Stimulated activated CD8-positive, alpha-beta memory T cell treated with anti-CD3 and anti-CD28 coated beads, Interleukin-12 subunit alpha, Interleukin-12 subunit beta, amount 100 ng/mL, for 24 hours (primary cell): ENCODE data around the gene CGB3.
"Not testable (repeated sequence)": the region's sequence is repeated elsewhere in the genome, so short reads cannot be mapped to it uniquely, and the experiment has no call there.

Experiments
- DNase-seq: peaks from one replicate; pipeline ENCODE4 v3.0.0-alpha.2; 2020; ENCODE audit errors: extremely low read depth

The CGB3 gene

GRCh38 chr19:49024233-49024632, at the start of gene CGB3:
Gene CGB3, minus strand, starts transcription at chr19:49024333. Its CDS starts 362 bp downstream, at chr19:49023971.
- DNase-seq, result not testable (repeated sequence)

GRCh38 chr19:49071860-49072547, 47.9 kb upstream of the CGB3 start:
- no peak for DNase-seq

GRCh38 chr19:49070416-49070815, 46.3 kb upstream of the CGB3 start:
- no peak for DNase-seq

- no peak for DNase-seq
Measured at GRCh38 chr19:49069026-49069425, 44.9 kb upstream of the CGB3 start.

GRCh38 chr19:49067554-49067953, 43.4 kb upstream of the CGB3 start:
- DNase-seq, result no peak

- DNase-seq, result no peak
Measured at GRCh38 chr19:49065905-49066512, 41.9 kb upstream of the CGB3 start.

- no peak for DNase-seq
Measured at GRCh38 chr19:49064768-49065611, 40.9 kb upstream of the CGB3 start, which contains the start of gene NTF4. Gene NTF4, minus strand, starts transcription at chr19:49064818. Its CDS starts 2,821 bp downstream, at chr19:49061997.

GRCh38 chr19:49064029-49064629, 40.0 kb upstream of the CGB3 start:
- no peak for DNase-seq

GRCh38 chr19:49061445-49061844, 37.3 kb upstream of the CGB3 start:
- no peak for DNase-seq

GRCh38 chr19:49061000-49061399, 36.9 kb upstream of the CGB3 start:
- DNase-seq, result no peak

GRCh38 chr19:49059053-49059452, 34.9 kb upstream of the CGB3 start:
- no peak for DNase-seq

GRCh38 chr19:49058562-49058961, 34.4 kb upstream of the CGB3 start:
- DNase-seq, result no peak

GRCh38 chr19:49057636-49058234, 33.6 kb upstream of the CGB3 start, which contains the start of gene CGB7:
Gene CGB7, minus strand, starts transcription at chr19:49057749. Its CDS starts 2,374 bp downstream, at chr19:49055375.
- DNase-seq, result no peak

- not testable (repeated sequence) for DNase-seq
Measured at GRCh38 chr19:49056902-49057596, 32.9 kb upstream of the CGB3 start.

GRCh38 chr19:49056101-49056901, 32.2 kb upstream of the CGB3 start:
- no peak for DNase-seq

- DNase-seq, result not testable (repeated sequence)
Measured at GRCh38 chr19:49050376-49051033, 26.4 kb upstream of the CGB3 start.

GRCh38 chr19:49049834-49050233, 25.7 kb upstream of the CGB3 start:
- DNase-seq, result not testable (repeated sequence)

- not testable (repeated sequence) for DNase-seq
Measured at GRCh38 chr19:49049011-49049410, 24.9 kb upstream of the CGB3 start, which contains the start of gene CGB8. Gene CGB8, minus strand, starts transcription at chr19:49049111. Its CDS starts 372 bp downstream, at chr19:49048739.

GRCh38 chr19:49043548-49043947, 19.4 kb upstream of the CGB3 start, which contains the start of gene CGB5:
Gene CGB5, plus strand, starts transcription at chr19:49043848. Its CDS starts 362 bp downstream, at chr19:49044210.
- DNase-seq, result not testable (repeated sequence)
